HG02763 (cell line): Measurements from ENCODE around the gene PML.
"Not testable (repeated sequence)": the region's sequence is repeated elsewhere in the genome, so short reads cannot be mapped to it uniquely, and the experiment has no call there.

Experiments
- ATAC-seq: cut with Tn5 transposase; IDR thresholded peaks from one replicate; pipeline ENCODE4 v1.9.1; 2021; ENCODE audit warnings: mild to moderate bottlenecking, moderate library complexity; ENCODE audit not compliant: unreplicated experiment

The PML gene

DNA sequence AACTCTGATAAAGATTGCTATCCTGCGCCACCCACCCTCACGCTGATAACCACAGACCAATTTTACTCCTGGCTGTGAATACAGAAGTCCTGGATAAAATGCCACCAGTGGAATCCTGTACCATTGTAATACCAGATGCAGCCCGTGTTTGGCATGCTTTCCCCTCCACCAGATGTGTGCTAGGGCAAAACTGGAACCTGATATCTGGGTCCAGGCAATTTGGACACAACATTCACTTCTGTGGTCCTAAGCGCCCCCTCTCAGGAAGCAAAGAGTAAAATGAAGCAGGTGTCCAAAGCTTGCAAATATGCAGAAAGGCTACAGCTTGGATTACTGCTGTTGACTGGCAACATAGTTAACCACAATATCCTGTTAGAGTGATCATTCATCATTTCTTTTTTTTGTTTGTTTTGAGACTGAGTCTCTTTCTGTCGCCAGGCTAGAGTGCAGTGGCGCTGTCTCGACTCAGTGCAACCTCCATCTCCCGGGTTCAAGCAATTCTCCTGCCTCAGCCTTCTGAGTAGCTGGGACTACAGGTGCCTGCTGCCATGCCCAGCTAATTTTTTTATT is 35.4 kb upstream of the PML start:
- ATAC-seq = no peak

DNA sequence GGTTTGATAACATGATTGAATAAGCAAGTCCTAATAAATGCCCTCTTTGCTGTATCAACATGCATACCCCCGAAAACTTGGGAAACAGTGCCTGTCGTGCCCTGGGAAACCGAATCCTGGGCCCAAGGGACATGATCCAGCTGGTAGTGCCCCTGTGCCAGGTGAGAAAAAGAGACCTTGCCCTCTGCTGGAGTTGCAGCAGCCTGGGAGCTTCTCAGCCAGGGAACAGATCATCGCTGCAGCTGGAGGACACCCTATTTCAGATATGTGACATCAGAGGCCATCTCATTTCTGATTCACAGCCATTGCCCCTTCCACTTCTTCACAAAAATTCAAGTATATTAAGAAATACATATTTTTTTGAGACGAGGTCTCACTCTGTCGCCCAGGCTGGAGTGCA is 34.7 kb upstream of the PML start:
- no peak for ATAC-seq

DNA sequence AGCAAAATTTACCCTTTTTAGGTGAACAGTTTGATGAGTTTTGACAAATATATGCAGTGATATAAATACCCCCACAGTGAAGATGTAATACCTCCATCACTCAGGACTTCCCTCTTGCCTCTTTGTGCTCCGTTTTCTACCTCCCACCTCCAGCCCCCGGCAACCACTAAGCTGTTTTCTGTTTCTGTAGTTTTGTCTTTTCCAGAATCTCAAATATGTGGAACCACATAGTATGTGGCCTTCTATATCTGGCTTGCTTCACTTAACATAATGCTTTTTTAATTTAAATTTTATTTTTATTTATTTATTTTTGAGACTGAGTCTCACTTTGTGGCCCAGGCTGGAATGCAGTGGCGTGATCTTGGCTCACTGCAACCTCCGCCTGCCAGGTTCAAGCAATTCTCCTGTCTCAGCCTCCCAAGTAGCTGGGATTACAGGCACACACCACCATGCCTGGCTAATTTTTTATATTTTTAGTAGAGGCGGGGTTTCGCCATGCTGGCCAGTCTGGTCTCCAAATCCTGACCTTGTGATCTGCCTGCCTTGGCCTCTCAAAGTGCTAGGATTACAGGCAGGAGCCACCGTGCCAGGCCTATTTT is 33.9 kb upstream of the PML start:
- ATAC-seq = not testable (repeated sequence)

DNA sequence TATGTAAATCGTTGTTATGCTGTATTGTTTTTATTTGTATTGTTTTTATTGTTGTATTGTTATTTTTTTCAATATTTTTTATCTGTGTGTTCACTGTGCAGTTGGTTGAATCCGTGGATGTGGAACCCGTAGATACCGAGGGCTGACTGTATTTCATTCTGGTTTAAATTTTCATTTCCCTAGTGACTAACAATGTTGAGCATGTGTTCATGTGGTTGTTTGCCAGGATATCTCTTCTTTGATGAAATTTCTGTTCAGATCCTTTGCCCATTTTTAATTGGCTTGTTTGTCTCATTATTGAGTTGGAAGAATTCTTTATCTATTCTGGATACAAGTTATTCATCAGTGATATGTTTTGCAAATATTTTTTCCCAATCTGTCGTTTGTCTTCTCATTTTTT is 32.1 kb upstream of the PML start:
- ATAC-seq = no peak

DNA sequence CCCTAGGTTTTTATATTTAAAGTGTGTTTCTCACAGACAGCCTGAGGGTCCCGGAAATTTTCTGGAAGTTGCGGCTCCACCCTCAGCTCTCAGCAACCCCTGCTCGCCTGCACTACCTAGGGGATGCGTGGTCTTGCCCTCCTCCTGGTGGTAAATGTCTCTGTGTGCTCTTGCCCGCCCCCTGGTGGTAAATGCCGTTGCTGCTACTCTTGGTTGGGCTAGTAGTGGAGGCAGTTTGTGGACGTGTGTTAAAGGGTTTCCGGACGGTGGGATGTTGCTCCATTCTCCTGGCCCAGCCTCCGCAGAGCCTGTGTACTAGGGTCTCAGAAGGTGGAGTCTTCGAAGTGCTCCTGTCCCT is 29.8 kb upstream of the PML start:
- ATAC-seq = no peak

DNA sequence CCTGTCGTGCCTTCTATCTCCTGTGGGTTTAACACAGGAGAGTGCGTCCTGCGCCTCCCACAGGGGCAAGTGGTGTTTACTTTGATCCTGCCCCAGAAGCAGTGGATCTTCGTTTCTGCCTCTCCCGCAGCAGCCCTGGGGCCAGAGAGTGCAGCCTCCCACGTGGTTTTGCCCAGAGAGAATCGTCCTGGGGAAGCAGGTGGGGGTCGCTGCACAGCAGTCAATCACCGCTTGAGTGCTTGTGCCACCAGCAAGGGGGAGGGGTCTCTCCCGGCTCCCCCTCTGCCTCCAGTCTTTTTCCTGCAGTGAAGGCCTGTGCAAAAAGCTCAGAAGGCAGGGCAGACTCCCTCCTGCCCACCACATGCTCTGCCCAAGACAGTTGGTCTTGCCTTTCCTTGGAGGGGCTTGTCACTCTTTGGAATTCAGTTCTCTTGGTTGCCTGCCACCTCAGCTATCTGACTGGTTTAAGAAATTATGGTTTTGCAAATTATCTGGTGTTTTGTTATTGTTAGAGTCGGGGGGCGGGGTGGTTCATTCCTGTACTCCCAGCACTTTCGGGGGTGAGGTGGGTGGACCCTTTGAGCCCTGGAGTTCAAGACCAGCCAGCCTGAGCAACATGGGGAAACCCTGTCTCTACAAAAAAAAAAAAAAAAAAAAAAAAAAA is 29.3 kb upstream of the PML start:
- ATAC-seq = no peak

DNA sequence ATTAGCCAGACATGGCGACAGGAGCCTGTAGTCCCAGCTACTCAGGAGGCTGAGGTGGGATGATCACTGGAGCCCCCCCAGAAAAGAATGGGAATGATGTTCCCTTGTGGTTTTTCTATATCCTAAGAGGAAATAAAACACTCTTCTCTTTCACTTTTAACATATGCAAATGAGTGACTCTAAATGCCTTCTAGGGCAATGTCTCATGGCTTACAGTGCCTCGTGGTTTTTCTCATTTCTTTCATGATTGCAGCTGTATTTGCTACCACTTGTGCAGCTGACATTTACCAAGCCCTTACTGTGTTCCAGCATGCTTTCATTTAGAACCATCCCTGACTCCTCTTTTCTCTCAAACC is 28.8 kb upstream of the PML start:
- ATAC-seq = no peak

DNA sequence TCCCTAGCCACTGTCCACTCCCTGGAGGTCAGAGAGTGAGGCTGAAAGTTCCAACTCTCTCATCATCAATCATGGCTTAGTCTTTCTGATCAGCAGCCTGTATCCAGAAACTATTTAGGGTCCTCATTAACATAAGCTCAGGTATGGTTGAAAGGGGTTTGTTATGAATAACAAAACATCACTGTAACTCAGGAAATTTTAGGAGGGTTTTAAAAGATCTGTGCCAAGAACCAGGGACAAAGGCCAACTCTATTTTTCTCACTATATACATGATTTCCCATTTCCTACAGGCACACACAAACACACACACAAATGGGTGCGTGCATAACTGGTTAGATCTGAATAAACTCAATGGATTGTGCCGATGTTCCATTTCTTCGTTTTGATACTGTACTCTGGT is 26.1 kb upstream of the PML start:
- ATAC-seq = no peak

DNA sequence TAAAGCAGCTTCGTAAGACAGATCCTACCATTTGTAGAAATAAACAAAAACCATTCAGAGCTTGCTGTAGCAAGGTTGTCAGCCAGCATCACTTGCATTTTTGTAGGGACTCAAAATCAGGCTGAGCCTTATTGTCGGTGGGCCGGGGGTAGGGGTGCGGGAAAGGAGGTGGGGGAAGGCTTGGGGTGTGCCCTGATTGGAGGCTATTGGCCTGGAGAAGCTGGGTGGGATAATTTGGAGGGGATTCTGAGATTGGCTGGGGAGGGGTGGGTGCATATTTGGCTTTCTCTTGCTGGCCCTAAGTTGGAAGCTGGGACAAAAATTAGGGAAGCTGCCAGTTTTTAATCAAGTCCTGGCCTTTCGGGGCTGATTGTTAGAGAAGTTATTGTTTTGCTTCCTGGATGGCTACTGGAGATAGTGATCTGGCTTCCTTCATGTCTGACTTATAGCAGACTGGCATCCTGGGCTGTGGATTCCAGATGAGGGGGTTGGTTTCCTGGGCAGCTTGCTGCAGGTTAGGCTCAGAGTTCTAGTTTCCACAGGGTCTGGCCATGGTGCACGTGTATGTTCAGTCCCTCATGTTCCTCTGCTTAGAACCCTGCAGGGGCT is 25.3 kb upstream of the PML start:
- ATAC-seq = no peak

DNA sequence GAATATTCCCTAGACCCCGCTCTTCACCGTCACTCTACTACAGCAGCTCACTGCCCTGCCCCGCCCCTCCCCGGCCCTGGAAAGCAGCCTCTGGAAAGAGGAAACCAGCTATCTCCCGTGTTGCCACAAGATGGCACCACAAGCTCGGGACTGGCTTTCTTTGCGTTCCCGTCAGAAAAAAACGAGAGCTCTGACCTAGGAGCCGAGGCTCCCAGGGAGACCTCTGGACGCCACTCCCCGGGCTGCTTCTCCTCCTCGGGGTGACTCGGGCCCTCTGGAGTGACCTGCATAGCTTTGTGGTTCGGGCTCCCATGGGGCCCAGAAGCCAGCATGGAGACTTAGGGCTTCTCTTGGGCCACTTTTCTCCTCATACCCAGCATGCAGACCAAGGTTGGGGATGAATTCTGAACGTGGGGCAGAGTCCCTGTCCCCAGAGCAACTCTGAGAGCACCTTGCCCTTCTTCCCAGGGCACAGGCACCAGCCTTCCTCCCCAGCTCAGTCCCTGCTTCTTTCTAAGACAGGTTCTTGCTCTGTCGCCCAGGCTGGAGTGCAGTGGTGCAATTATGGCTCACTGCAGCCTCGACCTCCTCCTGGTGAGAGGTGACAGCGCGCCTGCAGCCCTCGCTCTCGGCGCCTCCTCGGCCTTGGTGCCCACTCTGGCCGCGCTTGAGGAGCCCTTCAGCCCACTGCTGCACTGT is 21.4 kb upstream of the PML start:
- no peak for ATAC-seq

DNA sequence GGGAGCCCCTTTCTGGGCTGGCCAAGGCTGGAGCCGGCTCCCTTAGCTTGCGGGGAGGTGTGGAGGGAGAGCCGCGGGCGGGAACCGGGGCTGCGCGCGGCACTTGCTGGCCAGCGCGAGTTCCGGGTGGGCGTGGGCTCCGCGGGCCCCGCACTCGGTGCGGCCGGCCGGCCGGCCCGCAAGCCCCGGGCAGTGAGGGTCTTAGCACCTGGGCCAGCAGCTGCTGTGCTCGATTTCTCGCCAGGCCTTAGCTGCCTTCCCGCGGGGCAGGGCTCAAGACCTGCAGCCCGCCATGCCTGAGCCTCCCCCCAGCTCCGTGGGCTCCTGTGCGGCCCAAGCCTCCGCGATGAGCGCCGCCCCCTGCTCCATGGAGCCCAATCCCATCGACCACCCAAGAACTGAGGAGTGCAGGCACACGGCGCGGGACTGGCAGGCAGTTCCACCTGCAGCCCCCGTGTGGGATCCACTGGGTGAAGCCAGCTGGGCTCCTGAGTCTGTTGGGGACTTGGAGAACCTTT is 20.8 kb upstream of the PML start:
- ATAC-seq = not testable (repeated sequence)

DNA sequence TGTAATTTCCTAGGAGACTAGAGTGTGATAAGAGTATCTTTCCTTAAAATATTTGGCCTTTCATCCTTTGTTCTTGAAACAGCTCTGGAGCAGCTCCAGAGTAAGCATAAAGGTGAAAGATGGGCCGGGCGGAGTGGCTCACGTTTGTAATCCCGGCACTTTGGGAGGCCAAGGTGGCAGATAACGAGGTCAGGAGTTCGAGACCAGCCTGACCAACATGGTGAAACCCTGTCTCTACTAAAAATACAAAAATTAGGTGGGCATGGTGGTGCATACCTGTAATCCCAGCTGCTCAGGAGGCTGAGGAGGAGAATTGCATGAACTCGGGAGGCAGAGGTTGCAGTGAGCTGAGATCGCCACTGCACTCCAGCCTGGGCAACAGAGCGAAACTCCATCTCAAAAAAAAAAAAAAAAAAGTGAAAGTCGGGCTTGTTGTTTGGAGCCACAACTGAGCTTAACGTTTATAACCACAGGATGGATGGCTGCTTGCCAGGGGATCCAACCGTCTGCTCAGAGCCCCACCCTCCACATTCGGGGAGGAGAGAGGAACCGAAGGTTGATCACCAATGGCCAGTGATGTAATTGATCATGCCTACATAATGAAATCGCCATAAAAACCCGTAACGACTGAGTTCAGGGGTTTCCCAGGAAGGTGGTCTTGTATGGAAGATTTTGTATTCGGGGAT is 18.9 kb upstream of the PML start:
- not testable (repeated sequence) for ATAC-seq

DNA sequence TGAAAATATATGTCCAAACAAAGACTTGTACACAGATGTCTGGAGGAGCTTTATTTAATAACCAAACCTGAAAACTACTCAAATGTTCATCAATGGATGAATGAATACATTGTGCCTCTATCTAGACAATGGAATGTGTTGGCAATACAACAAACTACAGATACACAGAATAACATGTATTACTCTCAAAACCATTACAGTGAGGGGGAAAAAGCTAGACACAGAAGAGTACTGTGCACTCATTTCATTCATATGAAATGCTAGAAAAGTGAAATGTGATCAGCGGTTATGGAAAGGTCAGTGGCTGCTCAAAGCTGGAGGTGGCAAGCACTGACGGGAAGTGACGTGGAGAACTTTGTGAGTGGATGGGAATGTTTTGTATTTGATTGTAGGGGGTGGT is 15.6 kb upstream of the PML start:
- ATAC-seq = no peak

DNA sequence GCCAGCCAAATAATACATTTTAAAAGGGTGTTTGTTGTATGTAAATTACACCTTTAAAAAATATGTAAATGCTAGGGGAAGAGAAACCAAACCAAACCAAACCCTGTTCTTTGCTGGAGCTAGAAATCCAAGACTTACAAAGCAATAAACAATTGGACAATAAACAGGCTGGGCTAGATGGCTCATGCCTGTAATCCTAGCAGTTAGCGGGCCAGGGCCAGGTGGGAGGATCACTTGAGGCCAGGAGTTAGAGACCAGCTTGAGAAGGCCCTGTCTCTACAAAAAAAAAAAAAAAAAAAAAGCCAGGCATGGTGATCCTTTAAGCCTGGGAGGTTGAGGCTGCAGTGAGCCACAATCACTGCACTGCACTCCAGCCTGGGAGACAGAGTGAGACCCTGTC is 14.9 kb upstream of the PML start:
- ATAC-seq = no peak

DNA sequence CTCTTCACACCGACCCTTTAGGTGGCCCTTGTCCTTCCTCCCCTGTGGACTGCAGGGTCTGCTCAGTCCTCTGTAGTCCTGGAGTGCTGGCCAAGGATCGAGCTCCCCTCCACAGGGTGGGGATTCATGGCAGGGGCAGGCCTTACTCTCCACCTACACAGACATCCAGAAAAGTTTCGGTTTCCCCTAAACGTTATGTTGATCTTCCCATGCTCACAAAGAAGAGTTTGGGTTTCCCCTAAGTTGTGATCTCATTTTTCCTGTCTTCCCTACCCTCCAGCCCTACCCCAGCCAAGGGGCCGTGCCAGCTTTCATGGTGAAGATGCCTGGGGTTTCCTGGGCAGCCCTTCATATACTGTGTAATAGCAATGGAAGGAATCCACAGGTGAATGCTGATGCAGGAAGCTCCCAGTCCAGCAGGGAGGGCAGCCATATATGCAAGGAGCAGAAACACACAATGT is 12.7 kb upstream of the PML start:
- no peak for ATAC-seq

DNA sequence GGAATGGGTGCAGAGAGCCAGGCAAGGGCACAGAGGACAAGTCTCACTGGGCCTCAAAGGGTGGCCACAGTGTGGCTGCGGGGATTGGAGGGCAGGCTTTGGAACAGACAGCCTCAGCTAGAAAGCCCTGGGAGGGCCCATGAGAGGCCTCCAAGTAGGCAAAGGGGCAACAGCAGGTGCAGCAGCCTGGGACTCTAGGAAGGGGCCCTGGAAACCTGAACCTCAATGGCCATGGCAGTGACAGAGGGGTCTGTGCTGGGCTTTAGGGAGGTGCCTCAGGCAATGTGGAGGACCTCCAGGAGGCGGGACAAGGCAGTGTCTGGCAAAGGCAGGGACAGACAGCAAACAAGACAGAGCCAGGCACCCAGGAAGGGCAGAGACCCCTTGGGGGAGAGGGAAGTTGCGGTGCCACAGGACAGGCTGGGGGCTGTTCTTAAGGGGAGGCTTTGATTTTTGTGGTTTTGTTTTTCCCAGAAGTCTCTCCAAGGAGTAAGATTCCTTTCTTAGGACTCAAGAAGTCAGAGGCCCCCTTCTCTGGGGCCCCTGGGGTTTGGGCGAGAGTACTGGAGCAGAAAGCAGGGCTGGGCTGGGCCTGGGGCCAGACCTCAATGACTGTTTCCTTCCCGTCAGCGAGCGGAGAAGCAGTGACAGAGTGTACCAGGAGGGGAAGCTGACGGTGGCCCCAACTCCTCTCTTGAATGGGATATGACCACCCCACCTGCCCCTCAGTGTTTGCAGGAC is 12.1 kb upstream of the PML start:
- no peak for ATAC-seq

DNA sequence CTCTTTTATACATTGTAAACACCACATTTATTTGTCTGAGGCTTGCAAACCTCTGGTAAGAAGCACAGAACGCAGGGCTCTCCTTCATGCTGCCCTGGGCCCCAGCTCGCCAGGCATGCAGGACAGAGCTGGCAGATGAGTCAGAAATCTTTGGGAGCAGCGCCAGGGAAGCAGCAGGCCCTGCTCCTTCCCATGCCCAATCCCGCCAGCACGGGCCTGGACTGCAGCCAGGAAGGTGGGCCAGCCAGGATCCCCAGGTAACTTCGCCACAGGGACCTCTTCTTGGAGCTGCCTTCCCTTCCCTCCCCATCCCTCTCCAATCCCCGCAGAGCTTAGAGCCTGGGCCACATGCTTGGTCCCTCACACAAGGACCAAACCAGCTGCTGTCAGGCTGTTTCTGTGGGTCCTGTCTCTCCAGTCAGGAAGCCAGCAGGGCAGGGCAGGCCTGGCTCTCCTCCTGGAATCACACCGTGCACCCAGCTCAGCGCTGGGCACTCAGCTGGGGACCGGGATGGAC is 11.2 kb upstream of the PML start:
- ATAC-seq = no peak

DNA sequence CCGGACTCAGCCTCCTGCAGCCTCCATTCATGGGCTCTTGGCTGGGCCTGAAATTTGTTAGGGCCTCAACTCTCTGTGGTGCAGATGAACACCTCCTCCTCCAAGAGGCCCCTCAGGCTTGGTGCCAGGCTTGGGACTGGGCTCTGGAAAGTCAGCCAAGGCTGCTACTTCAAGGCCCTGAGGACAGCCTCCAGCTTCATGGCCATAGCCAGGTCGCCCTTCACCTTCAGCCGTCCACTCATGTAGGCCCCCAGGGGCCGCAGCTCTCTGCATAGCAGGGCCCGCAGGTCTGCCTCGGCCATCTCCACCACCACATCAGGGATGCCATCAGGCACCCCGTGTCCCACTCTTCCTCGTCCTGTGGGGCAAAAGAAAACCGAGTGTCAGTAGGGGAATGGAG is 10.7 kb upstream of the PML start:
- no peak for ATAC-seq

DNA sequence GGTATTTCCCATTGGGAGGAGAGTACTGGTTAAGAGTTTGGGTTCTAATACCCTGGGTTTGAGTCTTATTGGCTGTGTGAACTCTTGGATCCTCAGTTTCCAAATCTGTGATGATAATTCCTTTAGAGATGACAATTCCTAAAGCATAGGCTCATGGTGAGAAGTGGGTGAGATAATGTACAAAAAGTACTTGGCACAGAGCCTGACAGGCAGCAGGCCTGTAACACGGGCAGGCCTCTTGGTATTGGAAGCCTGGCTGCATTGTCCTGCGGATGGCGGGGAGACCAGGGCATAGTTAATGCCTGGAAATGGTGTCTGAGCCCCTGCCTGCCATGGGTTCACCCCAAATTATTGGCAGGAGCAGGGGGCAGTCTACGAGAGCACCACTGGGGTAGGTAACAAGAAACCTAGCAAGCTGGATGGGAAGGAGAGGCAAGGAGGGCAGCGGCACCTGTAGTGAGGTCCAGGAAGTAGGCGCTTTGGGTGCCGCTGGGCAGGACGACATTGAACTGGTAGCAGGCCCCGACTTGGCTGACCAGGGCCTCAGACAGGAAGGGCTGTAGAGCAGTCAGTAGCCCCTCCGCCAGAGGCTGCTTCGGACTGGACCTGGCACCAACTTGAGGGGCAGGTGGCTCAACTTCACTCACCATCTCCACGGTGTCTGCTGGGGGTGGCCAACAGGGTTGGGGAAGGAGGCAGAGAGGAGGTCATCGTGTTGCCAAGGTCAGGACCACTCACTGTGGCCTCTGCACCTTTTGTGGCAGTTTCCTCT is 10.1 kb upstream of the PML start:
- ATAC-seq = no peak
